HepG2 (cell line): ENCODE data around the gene ANTXR1. TPM values are rescaled to one million over a fixed set of nuclear protein-coding genes. Genes with fewer than 3 reads are reported as not detected.

ENCODE experiments used
- ATRX ChIP-seq: sonication (generic); formaldehyde crosslinking; IDR thresholded peaks from 2 replicates; pipeline ENCODE4 v1.4.0; 2020; ENCODE audit warnings: missing genetic modification reagents, borderline replicate concordance
- FOSL1 ChIP-seq: sonication (generic); formaldehyde crosslinking; IDR thresholded peaks from 2 replicates; pipeline ENCODE4 v1.9.0; 2021; ENCODE audit warnings: missing genetic modification reagents, borderline replicate concordance
- MAFF ChIP-seq: IDR thresholded peaks from 2 replicates; pipeline ENCODE4 v1.6.1; 2011; ENCODE audit warnings: low read depth, low read length, improper control_type of control experiment
- REL ChIP-seq: sonication (generic); formaldehyde crosslinking; conservative IDR thresholded peaks from 2 replicates; pipeline ENCODE4 v1.8.0; 2022; ENCODE audit warnings: mild to moderate bottlenecking, missing genetic modification reagents, moderate library complexity
- REPIN1 ChIP-seq: sonication (generic); formaldehyde crosslinking; IDR thresholded peaks from 2 replicates; pipeline ENCODE4 v1.8.0; 2022; ENCODE audit warnings: missing genetic modification reagents, low read depth, mild to moderate bottlenecking, borderline replicate concordance
- RFXANK ChIP-seq: IDR thresholded peaks from 2 replicates; pipeline ENCODE4 v1.6.1; 2016
- SMC3 ChIP-seq: IDR thresholded peaks from 2 replicates; pipeline ENCODE4 v1.6.1; 2011; ENCODE audit warnings: low read length, improper control_type of control experiment
- STAG1 ChIP-seq: sonication (generic); formaldehyde crosslinking; IDR thresholded peaks from 2 replicates; pipeline ENCODE4 v1.4.0; 2020; ENCODE audit warnings: missing genetic modification reagents
- ZKSCAN8 ChIP-seq: IDR thresholded peaks from 2 replicates; pipeline ENCODE4 v1.6.1; 2016; ENCODE audit warnings: borderline replicate concordance, missing genetic modification reagents, missing compliant biosample characterization
- ZNF124 ChIP-seq: sonication (generic); formaldehyde crosslinking; IDR thresholded peaks from 2 replicates; pipeline ENCODE4 v1.4.0; 2020; ENCODE audit warnings: missing genetic modification reagents
- ZNF547 ChIP-seq: sonication (generic); formaldehyde crosslinking; IDR thresholded peaks from 2 replicates; pipeline ENCODE4 v1.5.1; 2020; ENCODE audit warnings: mild to moderate bottlenecking, missing genetic modification reagents
- ZNF567 ChIP-seq: sonication (generic); formaldehyde crosslinking; IDR thresholded peaks from 2 replicates; pipeline ENCODE4 v1.8.1; 2023; ENCODE audit warnings: mild to moderate bottlenecking, missing genetic modification reagents, borderline replicate concordance
- ZNF644 ChIP-seq: IDR thresholded peaks from 2 replicates; pipeline ENCODE4 v1.6.1; 2016; ENCODE audit warnings: low read depth
- ZNF883 ChIP-seq: sonication (generic); formaldehyde crosslinking; IDR thresholded peaks from 2 replicates; pipeline ENCODE4 v1.5.1; 2020; ENCODE audit warnings: mild to moderate bottlenecking, missing genetic modification reagents; ENCODE audit errors: not compliant biosample characterization
- ZSCAN29 ChIP-seq: sonication (generic); formaldehyde crosslinking; conservative IDR thresholded peaks from 2 replicates; pipeline ENCODE4 v1.4.0; 2020; ENCODE audit warnings: mild to moderate bottlenecking, missing genetic modification reagents
- polyA plus RNA-seq, 8 experiments: library from polyadenylated mRNA; depleted of rRNA in 3 of 8; stranded (reverse) in 7 of 8; unstranded in 1 of 8; fragments of >200 nt; fragmentation: Illumina TruSeq in 4 of 8; extraction: Trizol in 4 of 8; gene quantifications; 2 replicates each; pipeline versions ENCODE4 v1.2.1 to v1.2.3, GENCODE V29; 2011 to 2016; ENCODE audit warnings: low read depth in 4 of 8, missing spikeins in 1 of 8, mixed read lengths in 1 of 8; ENCODE audit not compliant: insufficient read depth in 1 of 8
- total RNA-seq, 5 experiments: library from RNA; depleted of rRNA; stranded (reverse); fragments of >200 nt; fragmentation: Illumina TruSeq; extraction: Trizol; gene quantifications; 2 replicates each; pipeline ENCODE4 v1.2.3, GENCODE V29; 2016; ENCODE audit warnings: low read depth in 1 of 5
- TF ChIP-seq, protein P1 (sequence below): sonication (generic); formaldehyde crosslinking; IDR thresholded peaks from 2 replicates; pipeline ENCODE4 v1.4.0; 2020; ENCODE audit warnings: missing genetic modification reagents
- TF ChIP-seq, protein P2 (sequence below): sonication (generic); formaldehyde crosslinking; IDR thresholded peaks from 2 replicates; pipeline ENCODE4 v1.4.0; 2020; ENCODE audit warnings: mild to moderate bottlenecking, low read depth, missing genetic modification reagents

Gene ANTXR1
- total and polyA plus RNA-seq, 2 of the 13 experiments (the other 11 are each of a cell fraction or from before 2014, with no cell fraction given) = 4.5 to 12.7 TPM

DNA sequence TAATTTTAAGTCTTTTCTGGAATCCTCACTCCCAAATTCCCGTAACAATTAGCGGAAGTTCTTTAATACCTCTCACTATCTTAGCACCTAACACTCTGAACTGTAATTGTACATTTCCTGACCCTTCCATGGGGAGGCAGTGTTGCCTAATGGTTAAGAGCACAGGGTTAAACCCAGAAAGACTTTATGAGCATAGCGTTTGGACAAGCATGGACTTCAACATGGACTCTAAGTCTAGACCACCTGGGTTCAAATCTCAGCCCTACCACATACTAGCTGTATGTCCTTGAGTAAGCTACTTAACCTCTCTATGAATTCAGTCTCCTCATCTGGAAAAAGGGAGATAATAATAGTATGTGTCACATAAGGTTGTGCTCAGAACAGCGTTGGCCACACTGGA lies 13.0 kb downstream of the ANTXR1 start (continued):
- 0 out of 2 replicates have a peak, but pooled peaks have one; percentile 19 for TF ChIP-seq REPIN1 (CRISPR knock-in tag)
- no peak for TF ChIP-seq ZNF883 (CRISPR knock-in tag)
- 0 out of 2 replicates have a peak, but pooled peaks have one; percentile 44 for TF ChIP-seq RFXANK (CRISPR knock-in tag)
- peak; percentile 25; the same call in 1 of the 2 replicates for TF ChIP-seq ZKSCAN8 (CRISPR knock-in tag)
- TF ChIP-seq ATRX (CRISPR knock-in tag) = no peak
- TF ChIP-seq ZSCAN29 (CRISPR knock-in tag) = no peak
- no peak for TF ChIP-seq FOSL1 (CRISPR knock-in tag)
- TF ChIP-seq, protein P1, sequence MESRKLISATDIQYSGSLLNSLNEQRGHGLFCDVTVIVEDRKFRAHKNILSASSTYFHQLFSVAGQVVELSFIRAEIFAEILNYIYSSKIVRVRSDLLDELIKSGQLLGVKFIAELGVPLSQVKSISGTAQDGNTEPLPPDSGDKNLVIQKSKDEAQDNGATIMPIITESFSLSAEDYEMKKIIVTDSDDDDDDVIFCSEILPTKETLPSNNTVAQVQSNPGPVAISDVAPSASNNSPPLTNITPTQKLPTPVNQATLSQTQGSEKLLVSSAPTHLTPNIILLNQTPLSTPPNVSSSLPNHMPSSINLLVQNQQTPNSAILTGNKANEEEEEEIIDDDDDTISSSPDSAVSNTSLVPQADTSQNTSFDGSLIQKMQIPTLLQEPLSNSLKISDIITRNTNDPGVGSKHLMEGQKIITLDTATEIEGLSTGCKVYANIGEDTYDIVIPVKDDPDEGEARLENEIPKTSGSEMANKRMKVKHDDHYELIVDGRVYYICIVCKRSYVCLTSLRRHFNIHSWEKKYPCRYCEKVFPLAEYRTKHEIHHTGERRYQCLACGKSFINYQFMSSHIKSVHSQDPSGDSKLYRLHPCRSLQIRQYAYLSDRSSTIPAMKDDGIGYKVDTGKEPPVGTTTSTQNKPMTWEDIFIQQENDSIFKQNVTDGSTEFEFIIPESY (CRISPR knock-in tag) = peak; percentile 54; the same call in 1 of the 2 replicates
- TF ChIP-seq REL (CRISPR knock-in tag) = no peak
- TF ChIP-seq, protein P2, sequence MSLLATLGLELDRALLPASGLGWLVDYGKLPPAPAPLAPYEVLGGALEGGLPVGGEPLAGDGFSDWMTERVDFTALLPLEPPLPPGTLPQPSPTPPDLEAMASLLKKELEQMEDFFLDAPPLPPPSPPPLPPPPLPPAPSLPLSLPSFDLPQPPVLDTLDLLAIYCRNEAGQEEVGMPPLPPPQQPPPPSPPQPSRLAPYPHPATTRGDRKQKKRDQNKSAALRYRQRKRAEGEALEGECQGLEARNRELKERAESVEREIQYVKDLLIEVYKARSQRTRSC (CRISPR knock-in tag) = no peak
- peak; percentile 97 for TF ChIP-seq SMC3
- no peak for TF ChIP-seq ZNF547
- TF ChIP-seq ZNF124 (CRISPR knock-in tag) = 0 out of 2 replicates have a peak, but pooled peaks have one; percentile 38
- peak; percentile 99 for TF ChIP-seq STAG1 (CRISPR knock-in tag)
- no peak; the same call in 1 of the 2 replicates for TF ChIP-seq ZNF567
- TF ChIP-seq MAFF = no peak
- TF ChIP-seq ZNF644 (CRISPR knock-in tag) = peak; percentile 42; the same call in 1 of the 2 replicates
- TF ChIP-seq, all 625 proteins: peak for 41
